Fibroblast of lung (primary cell): Measurements from ENCODE around the gene RNF186. TPM values are rescaled to one million over a fixed set of nuclear protein-coding genes. Genes with fewer than 3 reads are reported as not detected.
"Not testable (repeated sequence)": the region's sequence is repeated elsewhere in the genome, so short reads cannot be mapped to it uniquely, and the experiment has no call there.

Experiments used
- DNase-seq, 2 donors: peaks; one replicate each; pipeline versions ENCODE4 v3.0.0 to v3.0.0-alpha.2; 2010; ENCODE audit warnings: low read depth in 2 of 2
- H2AFZ ChIP-seq: 2 replicates; pipeline ENCODE4 v1.5.1; 2012; ENCODE audit warnings: low read length, control low read depth, inconsistent platforms
- H3K27ac ChIP-seq: 2 replicates; pipeline ENCODE4 v1.5.1; 2011; ENCODE audit warnings: low read length, control low read depth; ENCODE audit not compliant: insufficient read depth
- H3K27me3 ChIP-seq: 2 replicates; pipeline ENCODE4 v1.5.1; 2011; ENCODE audit warnings: mild to moderate bottlenecking, low read length; ENCODE audit not compliant: control insufficient read depth, insufficient read depth
- H3K36me3 ChIP-seq: 2 replicates; pipeline ENCODE4 v1.5.1; 2011; ENCODE audit warnings: low read length; ENCODE audit not compliant: control insufficient read depth, insufficient read depth
- H3K4me1 ChIP-seq: 2 replicates; pipeline ENCODE4 v1.5.1; 2011; ENCODE audit warnings: low read length; ENCODE audit not compliant: control insufficient read depth, insufficient read depth; ENCODE audit errors: extremely low read depth
- H3K4me2 ChIP-seq: 2 replicates; pipeline ENCODE4 v1.5.1; 2011; ENCODE audit warnings: low read length, control low read depth; ENCODE audit not compliant: insufficient read depth; ENCODE audit errors: extremely low read depth
- H3K4me3 ChIP-seq, 4 experiments: fragments of 200-600 bp in 1 of 4; sonication (generic) in 1 of 4; replicated peaks in 1 of 4; 2 replicates each; pipeline ENCODE4 v1.5.1; 2011 to 2016; ENCODE audit warnings: low read length in 4 of 4, low read depth in 3 of 4, mild to moderate bottlenecking in 3 of 4, control low read depth in 2 of 4, inconsistent platforms in 1 of 4, mixed read lengths in 1 of 4; ENCODE audit not compliant: insufficient read depth in 1 of 4; ENCODE audit errors: control extremely low read depth in 1 of 4
- H3K79me2 ChIP-seq: 2 replicates; pipeline ENCODE4 v1.5.1; 2012; ENCODE audit warnings: mild to moderate bottlenecking, low read length, inconsistent platforms; ENCODE audit not compliant: control insufficient read depth, insufficient read depth
- H3K9ac ChIP-seq: 2 replicates; pipeline ENCODE4 v1.5.1; 2011; ENCODE audit warnings: mild to moderate bottlenecking, low read length, control low read depth; ENCODE audit not compliant: insufficient read depth
- H3K9me3 ChIP-seq: 2 replicates; pipeline ENCODE4 v1.5.1; 2012; ENCODE audit warnings: low read depth, low read length; ENCODE audit not compliant: control insufficient read depth, insufficient read depth
- H4K20me1 ChIP-seq: 2 replicates; pipeline ENCODE4 v1.5.1; 2011; ENCODE audit warnings: low read length; ENCODE audit not compliant: control insufficient read depth, insufficient read depth; ENCODE audit errors: extremely low read depth
- CTCF ChIP-seq, 2 donors: IDR thresholded peaks in 1 of 2; conservative IDR thresholded peaks in 1 of 2; 1 replicate in 1 of 2; 2 replicates in 1 of 2; pipeline ENCODE4 v1.5.1; 2011 to 2012; ENCODE audit warnings: low read length in 2 of 2, control low read depth in 1 of 2, inconsistent platforms in 1 of 2, low read depth in 1 of 2, mild to moderate bottlenecking in 1 of 2
- EZH2 ChIP-seq: IDR thresholded peaks from 2 replicates; pipeline ENCODE4 v1.5.1; 2012; ENCODE audit warnings: low read length, control low read depth, mild to moderate bottlenecking; ENCODE audit errors: missing control alignments
- polyA plus RNA-seq, 2 donors: library from polyadenylated mRNA; depleted of rRNA in 1 of 2; stranded (reverse) in 1 of 2; unstranded in 1 of 2; fragments of >200 nt; gene quantifications; 2 replicates each; pipeline ENCODE4 v1.2.1, GENCODE V29; 2011 to 2012; ENCODE audit warnings: missing spikeins in 1 of 2
- total RNA-seq: library from RNA; depleted of rRNA; stranded (reverse); fragments of >200 nt; gene quantifications from 2 replicates; pipeline ENCODE4 v1.2.1, GENCODE V29; 2014

Gene RNF186
- total and polyA plus RNA-seq, 2 donors (not counting 1 experiment from before 2014, with no cell fraction given): not detected

- H3K27me3 ChIP-seq: no peaks in the 10 kb centered on the region
- TF ChIP-seq CTCF (conservative IDR thresholded peaks at IDR 0.05 in 1 of 2, IDR thresholded peaks at IDR 0.05 in 1 of 2; ENCODE audit: low read depth in 1 of 2, low read length in 2 of 2): no peak
- TF ChIP-seq EZH2: no peak
- H3K27ac ChIP-seq: no peak overlapping the region
- no peaks in the 10 kb centered on the region for H4K20me1 ChIP-seq
- no peak overlapping the region for H3K9ac ChIP-seq
- no peak overlapping the region for H3K4me2 ChIP-seq
- no peak overlapping the region for H2AFZ ChIP-seq
- H3K4me1 ChIP-seq: peaks cover 3% of the 10 kb centered on the region
- no peak for DNase-seq
- H3K9me3 ChIP-seq: no peaks in the 10 kb centered on the region
- H3K36me3 ChIP-seq: peaks cover 4% of the 10 kb centered on the region
- no peaks in the 10 kb centered on the region for H3K79me2 ChIP-seq
- H3K4me3 ChIP-seq: no peak overlapping the region
Observed at GRCh38 chr1:19793360-19794046, 21.6 kb downstream of the RNF186 start.

GRCh38 chr1:19792237-19793002 is 22.7 kb downstream of the RNF186 start:
- H3K36me3 ChIP-seq: peaks cover 4% of the 10 kb centered on the region
- H3K4me2 ChIP-seq: no peak overlapping the region
- no peaks in the 10 kb centered on the region for H3K27me3 ChIP-seq
- no peak overlapping the region for H3K4me3 ChIP-seq
- no peaks in the 10 kb centered on the region for H3K79me2 ChIP-seq
- H3K9ac ChIP-seq: no peak overlapping the region
- no peaks in the 10 kb centered on the region for H3K9me3 ChIP-seq
- no peak overlapping the region for H3K27ac ChIP-seq
- DNase-seq: no peak
- no peaks in the 10 kb centered on the region for H4K20me1 ChIP-seq
- no peak for TF ChIP-seq EZH2
- TF ChIP-seq CTCF (conservative IDR thresholded peaks at IDR 0.05 in 1 of 2, IDR thresholded peaks at IDR 0.05 in 1 of 2; ENCODE audit: low read depth in 1 of 2, low read length in 2 of 2): no peak
- H3K4me1 ChIP-seq: no peaks in the 10 kb centered on the region
- no peak overlapping the region for H2AFZ ChIP-seq

GRCh38 chr1:19790061-19790975 is 24.8 kb downstream of the RNF186 start:
- not testable (repeated sequence) for H4K20me1 ChIP-seq, H3K27ac ChIP-seq, H2AFZ ChIP-seq, H3K9me3 ChIP-seq, H3K4me1 ChIP-seq, H3K9ac ChIP-seq, H3K4me3 ChIP-seq, H3K27me3 ChIP-seq, H3K4me2 ChIP-seq, H3K36me3 ChIP-seq, H3K79me2 ChIP-seq
- DNase-seq: peak in 1 of 2 donors; percentile 66
